ENCODE results near the gene SPATA22. TPM values are rescaled to one million over a fixed set of nuclear protein-coding genes. Genes with fewer than 3 reads are reported as not detected.

SPATA22 gene
- total and polyA plus RNA-seq, 2 experiments from 2014 or later = not detected

- DNase-seq (ENCODE audit: low spot score) = no peak
- no peak overlapping the region for H2AFZ ChIP-seq
- Mint-ChIP-seq H3K27me3 (ENCODE audit: insufficient read depth, low read depth, poor library complexity) (peaks cover 1% of the 10 kb centered on the region), H3K9me3 (peaks cover 2% of the 10 kb centered on the region; the same call in 1 of the 3 replicates), H3K36me3 (ENCODE audit: low read depth) (no peaks in the 10 kb centered on the region), H3K27ac (no peak overlapping the region), H3K4me1 (no peaks in the 10 kb centered on the region), H3K4me3 (no peak overlapping the region)
- H3K9me2 ChIP-seq (ENCODE audit: insufficient read depth) = no peaks in the 10 kb centered on the region
- H3K4me1 ChIP-seq (ENCODE audit: insufficient read depth) = no peaks in the 10 kb centered on the region
- H3K4me3 ChIP-seq = no peak overlapping the region
- H3F3A ChIP-seq (replicated peaks; ENCODE audit: low read depth) = no peaks in the 10 kb centered on the region
- no peaks in the 10 kb centered on the region for H3K79me2 ChIP-seq (replicated peaks; ENCODE audit: insufficient read depth)
- no peaks in the 10 kb centered on the region for H4K20me1 ChIP-seq (replicated peaks; ENCODE audit: insufficient read depth)
- H3K36me3 ChIP-seq (ENCODE audit: insufficient read depth) = no peaks in the 10 kb centered on the region
- TF ChIP-seq JUNB (IDR thresholded peaks at IDR 0.05; ENCODE audit: unreplicated experiment) (no peak), ZNF331 (CRISPR knock-in tag; IDR thresholded peaks at IDR 0.05; ENCODE audit: low read depth) (no peak), REST (IDR thresholded peaks at IDR 0.05; ENCODE audit: unreplicated experiment) (no peak), POLR2AphosphoS5 (IDR thresholded peaks at IDR 0.05; ENCODE audit: low read depth) (no peak), ZNF114 (CRISPR knock-in tag; IDR thresholded peaks at IDR 0.05) (no peak), NANOG (IDR thresholded peaks at IDR 0.05; ENCODE audit: borderline replicate concordance) (no peak), STAT1 (IDR thresholded peaks at IDR 0.05; ENCODE audit: unreplicated experiment) (no peak), ETS1 (IDR thresholded peaks at IDR 0.05) (no peak), EZH2 (IDR thresholded peaks at IDR 0.05; ENCODE audit: low read depth, unreplicated experiment) (no peak), EZH2phosphoT487 (IDR thresholded peaks at IDR 0.05; ENCODE audit: unreplicated experiment) (no peak), CREB1 (CRISPR knock-in tag; IDR thresholded peaks at IDR 0.05; ENCODE audit: low read depth) (no peak)
- TF ChIP-seq, protein P1, sequence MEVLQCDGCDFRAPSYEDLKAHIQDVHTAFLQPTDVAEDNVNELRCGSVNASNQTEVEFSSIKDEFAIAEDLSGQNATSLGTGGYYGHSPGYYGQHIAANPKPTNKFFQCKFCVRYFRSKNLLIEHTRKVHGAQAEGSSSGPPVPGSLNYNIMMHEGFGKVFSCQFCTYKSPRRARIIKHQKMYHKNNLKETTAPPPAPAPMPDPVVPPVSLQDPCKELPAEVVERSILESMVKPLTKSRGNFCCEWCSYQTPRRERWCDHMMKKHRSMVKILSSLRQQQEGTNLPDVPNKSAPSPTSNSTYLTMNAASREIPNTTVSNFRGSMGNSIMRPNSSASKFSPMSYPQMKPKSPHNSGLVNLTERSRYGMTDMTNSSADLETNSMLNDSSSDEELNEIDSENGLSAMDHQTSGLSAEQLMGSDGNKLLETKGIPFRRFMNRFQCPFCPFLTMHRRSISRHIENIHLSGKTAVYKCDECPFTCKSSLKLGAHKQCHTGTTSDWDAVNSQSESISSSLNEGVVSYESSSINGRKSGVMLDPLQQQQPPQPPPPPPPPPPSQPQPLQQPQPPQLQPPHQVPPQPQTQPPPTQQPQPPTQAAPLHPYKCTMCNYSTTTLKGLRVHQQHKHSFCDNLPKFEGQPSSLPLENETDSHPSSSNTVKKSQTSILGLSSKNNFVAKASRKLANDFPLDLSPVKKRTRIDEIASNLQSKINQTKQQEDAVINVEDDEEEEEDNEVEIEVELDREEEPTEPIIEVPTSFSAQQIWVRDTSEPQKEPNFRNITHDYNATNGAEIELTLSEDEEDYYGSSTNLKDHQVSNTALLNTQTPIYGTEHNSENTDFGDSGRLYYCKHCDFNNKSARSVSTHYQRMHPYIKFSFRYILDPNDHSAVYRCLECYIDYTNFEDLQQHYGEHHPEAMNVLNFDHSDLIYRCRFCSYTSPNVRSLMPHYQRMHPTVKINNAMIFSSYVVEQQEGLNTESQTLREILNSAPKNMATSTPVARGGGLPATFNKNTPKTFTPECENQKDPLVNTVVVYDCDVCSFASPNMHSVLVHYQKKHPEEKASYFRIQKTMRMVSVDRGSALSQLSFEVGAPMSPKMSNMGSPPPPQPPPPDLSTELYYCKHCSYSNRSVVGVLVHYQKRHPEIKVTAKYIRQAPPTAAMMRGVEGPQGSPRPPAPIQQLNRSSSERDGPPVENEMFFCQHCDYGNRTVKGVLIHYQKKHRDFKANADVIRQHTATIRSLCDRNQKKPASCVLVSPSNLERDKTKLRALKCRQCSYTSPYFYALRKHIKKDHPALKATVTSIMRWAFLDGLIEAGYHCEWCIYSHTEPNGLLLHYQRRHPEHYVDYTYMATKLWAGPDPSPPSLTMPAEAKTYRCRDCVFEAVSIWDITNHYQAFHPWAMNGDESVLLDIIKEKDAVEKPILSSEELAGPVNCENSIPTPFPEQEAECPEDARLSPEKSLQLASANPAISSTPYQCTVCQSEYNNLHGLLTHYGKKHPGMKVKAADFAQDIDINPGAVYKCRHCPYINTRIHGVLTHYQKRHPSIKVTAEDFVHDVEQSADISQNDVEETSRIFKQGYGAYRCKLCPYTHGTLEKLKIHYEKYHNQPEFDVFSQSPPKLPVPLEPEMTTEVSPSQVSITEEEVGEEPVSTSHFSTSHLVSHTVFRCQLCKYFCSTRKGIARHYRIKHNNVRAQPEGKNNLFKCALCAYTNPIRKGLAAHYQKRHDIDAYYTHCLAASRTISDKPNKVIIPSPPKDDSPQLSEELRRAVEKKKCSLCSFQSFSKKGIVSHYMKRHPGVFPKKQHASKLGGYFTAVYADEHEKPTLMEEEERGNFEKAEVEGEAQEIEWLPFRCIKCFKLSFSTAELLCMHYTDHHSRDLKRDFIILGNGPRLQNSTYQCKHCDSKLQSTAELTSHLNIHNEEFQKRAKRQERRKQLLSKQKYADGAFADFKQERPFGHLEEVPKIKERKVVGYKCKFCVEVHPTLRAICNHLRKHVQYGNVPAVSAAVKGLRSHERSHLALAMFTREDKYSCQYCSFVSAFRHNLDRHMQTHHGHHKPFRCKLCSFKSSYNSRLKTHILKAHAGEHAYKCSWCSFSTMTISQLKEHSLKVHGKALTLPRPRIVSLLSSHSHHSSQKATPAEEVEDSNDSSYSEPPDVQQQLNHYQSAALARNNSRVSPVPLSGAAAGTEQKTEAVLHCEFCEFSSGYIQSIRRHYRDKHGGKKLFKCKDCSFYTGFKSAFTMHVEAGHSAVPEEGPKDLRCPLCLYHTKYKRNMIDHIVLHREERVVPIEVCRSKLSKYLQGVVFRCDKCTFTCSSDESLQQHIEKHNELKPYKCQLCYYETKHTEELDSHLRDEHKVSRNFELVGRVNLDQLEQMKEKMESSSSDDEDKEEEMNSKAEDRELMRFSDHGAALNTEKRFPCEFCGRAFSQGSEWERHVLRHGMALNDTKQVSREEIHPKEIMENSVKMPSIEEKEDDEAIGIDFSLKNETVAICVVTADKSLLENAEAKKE (CRISPR knock-in tag; IDR thresholded peaks at IDR 0.05) = no peak
- TF ChIP-seq, protein P2, sequence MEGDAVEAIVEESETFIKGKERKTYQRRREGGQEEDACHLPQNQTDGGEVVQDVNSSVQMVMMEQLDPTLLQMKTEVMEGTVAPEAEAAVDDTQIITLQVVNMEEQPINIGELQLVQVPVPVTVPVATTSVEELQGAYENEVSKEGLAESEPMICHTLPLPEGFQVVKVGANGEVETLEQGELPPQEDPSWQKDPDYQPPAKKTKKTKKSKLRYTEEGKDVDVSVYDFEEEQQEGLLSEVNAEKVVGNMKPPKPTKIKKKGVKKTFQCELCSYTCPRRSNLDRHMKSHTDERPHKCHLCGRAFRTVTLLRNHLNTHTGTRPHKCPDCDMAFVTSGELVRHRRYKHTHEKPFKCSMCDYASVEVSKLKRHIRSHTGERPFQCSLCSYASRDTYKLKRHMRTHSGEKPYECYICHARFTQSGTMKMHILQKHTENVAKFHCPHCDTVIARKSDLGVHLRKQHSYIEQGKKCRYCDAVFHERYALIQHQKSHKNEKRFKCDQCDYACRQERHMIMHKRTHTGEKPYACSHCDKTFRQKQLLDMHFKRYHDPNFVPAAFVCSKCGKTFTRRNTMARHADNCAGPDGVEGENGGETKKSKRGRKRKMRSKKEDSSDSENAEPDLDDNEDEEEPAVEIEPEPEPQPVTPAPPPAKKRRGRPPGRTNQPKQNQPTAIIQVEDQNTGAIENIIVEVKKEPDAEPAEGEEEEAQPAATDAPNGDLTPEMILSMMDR (conservative IDR thresholded peaks at IDR 0.05; ENCODE audit: low read depth in 2 of 2) = no peak
- H3K27me3 ChIP-seq (ENCODE audit: insufficient read depth) = no peaks in the 10 kb centered on the region
- no peak overlapping the region for H3K4me2 ChIP-seq
- ATAC-seq = no peak
- no peak overlapping the region for H3K27ac ChIP-seq (ENCODE audit: low read depth)
Measured at GRCh38 chr17:3469529-3469928, 2.1 kb downstream of the SPATA22 start.

Measured in GM23338 (cell line).